T-helper 1 cell (primary cell): ENCODE measurements around the gene PRKAR2B.

Experiments
- DNase-seq, 5 donors: peaks; one replicate each; pipeline ENCODE4 v3.0.0-alpha.2; 2012 to 2020

PRKAR2B gene

GRCh38 chr7:107194052-107194451 is 149.5 kb downstream of the PRKAR2B start:
- no peak for DNase-seq

- no peak for DNase-seq
Measured at GRCh38 chr7:107196834-107197610, 152.5 kb downstream of the PRKAR2B start.

- peak in 2 of 5 donors; percentile 10 to 23 for DNase-seq
Measured at GRCh38 chr7:107201795-107202450, 157.4 kb downstream of the PRKAR2B start.

- no peak for DNase-seq
Measured at GRCh38 chr7:107203607-107204006, 159.1 kb downstream of the PRKAR2B start.

GRCh38 chr7:107206136-107206535 is 161.6 kb downstream of the PRKAR2B start:
- no peak for DNase-seq

GRCh38 chr7:107206706-107207105 is 162.2 kb downstream of the PRKAR2B start:
- DNase-seq: no peak

- no peak for DNase-seq
Measured at GRCh38 chr7:107207459-107207858, 163.0 kb downstream of the PRKAR2B start.

GRCh38 chr7:107208024-107208521 is 163.6 kb downstream of the PRKAR2B start:
- no peak for DNase-seq

- DNase-seq: no peak
Measured at GRCh38 chr7:107208563-107208962, 164.1 kb downstream of the PRKAR2B start.

GRCh38 chr7:107209565-107209964 is 165.1 kb downstream of the PRKAR2B start:
- DNase-seq: no peak

GRCh38 chr7:107210400-107210799 is 165.9 kb downstream of the PRKAR2B start:
- no peak for DNase-seq
